GDM1 (cell line): ENCODE results near the gene OSBPL10.
"Not testable (repeated sequence)": the region's sequence is repeated elsewhere in the genome, so short reads cannot be mapped to it uniquely, and the experiment has no call there.

ENCODE experiments used
- DNase-seq: peaks from one replicate; lab custom pipeline; 2025; lab: John Stamatoyannopoulos, UW

Gene OSBPL10

GRCh38 chr3:31699309-31699953, 281.6 kb downstream of the OSBPL10 start:
- DNase-seq = no peak

GRCh38 chr3:31696815-31697548, 284.1 kb downstream of the OSBPL10 start:
- no peak for DNase-seq

GRCh38 chr3:31696009-31696297, 285.1 kb downstream of the OSBPL10 start:
- no peak for DNase-seq

DNA sequence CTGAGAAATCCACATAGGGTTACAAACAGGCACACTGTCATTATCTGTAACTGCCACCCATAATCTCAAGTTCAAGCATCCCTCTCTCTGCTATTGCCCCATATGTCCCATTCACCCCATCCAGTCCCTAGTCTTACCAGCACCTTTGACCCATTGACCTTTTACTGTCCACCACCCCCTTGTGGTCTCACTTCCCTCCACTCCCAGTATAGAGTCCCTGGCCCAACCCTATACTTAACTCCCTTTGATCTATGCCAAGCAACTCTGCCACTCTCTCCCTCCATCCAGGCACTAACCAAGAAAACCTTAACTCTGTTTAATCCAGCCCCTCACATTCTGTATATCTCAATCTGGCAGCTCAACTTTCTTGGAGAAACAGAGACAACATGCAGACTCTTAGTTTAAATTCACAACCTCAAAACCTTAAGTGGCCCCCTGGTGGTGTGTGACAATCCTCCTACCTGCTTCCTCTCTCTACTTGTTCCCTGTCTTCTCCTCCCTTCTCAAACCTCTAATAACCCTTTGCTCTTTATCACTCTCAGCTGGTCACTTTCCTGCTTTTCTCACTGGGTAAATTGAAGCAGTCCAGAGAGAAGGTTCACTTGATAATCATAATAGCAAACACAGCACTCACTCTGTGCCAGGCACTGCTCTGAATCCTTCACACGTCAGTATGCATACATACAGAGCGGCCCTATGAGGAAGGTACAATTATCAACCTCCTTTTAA, 285.6 kb downstream of the OSBPL10 start:
- DNase-seq = no peak

DNA sequence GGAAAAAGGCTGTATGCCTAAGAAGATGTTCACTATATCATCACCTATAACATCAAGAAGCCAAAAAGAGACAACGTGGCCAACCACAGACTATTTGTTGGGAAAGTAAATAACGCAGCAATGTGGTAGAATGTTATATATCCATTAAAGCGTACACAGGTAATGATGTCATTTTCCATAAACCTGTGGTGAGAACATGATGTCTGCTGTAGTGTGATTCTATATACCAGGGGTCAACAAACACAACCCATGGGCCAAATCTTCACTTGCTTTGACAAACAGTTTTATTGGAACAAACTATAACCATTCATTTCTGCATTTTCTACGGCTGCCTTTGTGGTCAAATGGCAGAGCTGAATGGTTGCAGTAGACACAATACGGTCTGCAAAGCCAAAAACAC, 287.7 kb downstream of the OSBPL10 start:
- no peak for DNase-seq

DNA sequence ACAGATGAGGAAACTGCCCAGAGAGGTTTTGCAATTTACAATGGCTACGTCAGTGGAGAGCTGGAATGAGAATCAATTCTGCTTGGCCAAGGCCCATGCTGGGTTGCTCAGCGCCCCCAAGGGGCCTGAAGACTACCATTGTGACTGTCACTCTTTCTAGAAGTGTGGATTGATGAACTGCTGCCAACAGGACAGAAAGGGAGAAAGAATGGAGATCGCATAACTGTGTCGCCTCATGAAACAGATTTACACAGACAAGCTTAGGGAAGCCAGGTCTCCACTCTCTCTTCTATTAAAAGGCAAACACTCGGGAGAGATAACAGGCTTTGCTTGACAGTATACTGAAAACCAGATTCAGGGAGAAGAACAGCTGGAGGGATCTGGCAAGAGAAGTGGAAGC, 288.3 kb downstream of the OSBPL10 start:
- DNase-seq = no peak

- no peak for DNase-seq
These were observed 290.3 kb downstream of the OSBPL10 start for GRCh38 chr3:31690771-31691170.

GRCh38 chr3:31689523-31689922, 291.5 kb downstream of the OSBPL10 start:
- DNase-seq = not testable (repeated sequence)

DNA sequence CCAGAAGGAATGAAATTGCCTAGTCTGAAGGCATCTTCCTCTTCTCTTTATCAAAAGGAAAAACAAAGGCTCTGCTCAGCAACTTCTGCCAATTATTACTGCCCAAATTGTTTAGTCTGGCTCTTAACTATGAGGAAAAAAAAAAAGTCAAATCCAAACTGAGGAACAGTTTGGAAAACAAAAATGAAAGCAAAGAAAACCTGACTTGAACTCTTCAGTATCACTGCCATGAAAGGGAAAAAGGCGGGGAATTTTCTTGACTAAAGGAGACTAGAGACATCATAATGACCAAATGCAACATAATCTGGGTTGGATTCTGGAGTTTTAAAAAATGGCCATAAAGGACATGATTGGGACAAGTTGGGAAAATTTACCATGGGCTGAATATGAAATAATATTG, 292.1 kb downstream of the OSBPL10 start:
- DNase-seq = no peak

- DNase-seq = no peak
These were observed 293.9 kb downstream of the OSBPL10 start for GRCh38 chr3:31687020-31687802.

- no peak for DNase-seq
These were observed 300.8 kb downstream of the OSBPL10 start for GRCh38 chr3:31680072-31680870.

- DNase-seq = no peak
These were observed 304.5 kb downstream of the OSBPL10 start for GRCh38 chr3:31676556-31676955.

DNA sequence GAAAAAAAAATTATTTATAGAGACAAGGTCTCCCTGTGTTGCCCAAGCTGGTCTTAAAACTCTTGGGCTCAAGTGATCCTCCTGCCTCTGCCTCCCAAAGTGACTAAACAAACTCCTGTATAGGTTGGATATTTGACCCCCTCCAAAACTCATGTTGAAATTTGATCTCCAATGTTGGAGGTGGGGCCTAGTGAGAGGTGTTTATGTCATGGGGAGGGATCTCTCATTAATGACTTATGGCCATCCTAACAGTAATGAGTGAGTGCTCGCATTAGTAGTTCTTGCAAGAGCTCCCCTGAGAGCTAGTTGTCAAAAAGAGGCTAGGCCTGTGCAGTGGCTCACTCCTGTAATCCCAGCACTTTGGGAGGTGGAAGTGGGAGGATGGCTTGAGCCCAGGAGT, 307.1 kb downstream of the OSBPL10 start:
- DNase-seq = no peak

DNA sequence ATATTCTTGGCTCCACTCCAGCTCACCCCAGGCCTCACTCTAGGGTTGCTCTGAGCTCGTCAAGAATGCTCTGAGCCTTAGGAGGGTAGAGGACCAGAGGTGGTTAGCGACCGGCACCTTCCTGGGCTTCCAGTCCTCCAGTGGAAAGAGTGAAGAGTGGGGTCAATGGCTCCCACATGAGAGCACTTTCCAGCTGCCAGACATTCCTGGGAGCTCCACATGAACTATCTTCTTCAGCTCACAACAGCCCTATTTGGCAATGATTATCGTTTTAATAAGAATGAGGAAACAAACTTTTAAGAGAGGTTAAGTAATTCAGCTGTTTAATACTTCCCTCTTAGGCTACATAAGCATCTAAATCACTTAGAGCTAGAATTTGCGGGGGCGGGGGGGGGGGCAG, 309.1 kb downstream of the OSBPL10 start:
- no peak for DNase-seq

GRCh38 chr3:31671451-31671850, 309.6 kb downstream of the OSBPL10 start:
- DNase-seq = no peak

GRCh38 chr3:31670722-31671121, 310.3 kb downstream of the OSBPL10 start:
- DNase-seq = no peak

GRCh38 chr3:31670136-31670535, 310.9 kb downstream of the OSBPL10 start:
- no peak for DNase-seq

GRCh38 chr3:31668242-31668641, 312.8 kb downstream of the OSBPL10 start:
- DNase-seq = no peak

DNA sequence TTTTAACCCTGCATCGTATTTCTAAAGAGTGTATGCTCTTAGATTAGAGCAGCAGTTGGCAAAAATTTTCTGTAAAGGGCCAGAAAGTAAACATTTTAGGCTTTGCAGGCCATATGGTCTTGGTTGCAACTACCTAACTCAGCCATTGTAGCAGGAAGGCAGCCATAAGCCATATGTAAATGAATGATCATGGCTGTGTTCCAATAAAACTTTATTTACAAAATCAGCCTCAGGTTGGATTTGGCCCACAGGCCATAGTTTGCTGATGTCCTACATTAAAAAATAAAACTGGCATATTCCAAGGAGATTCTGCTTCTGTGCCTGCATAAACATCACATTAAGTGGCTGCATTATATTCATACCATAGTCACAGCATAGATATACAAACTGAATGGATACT, 313.5 kb downstream of the OSBPL10 start:
- no peak for DNase-seq

GRCh38 chr3:31664031-31664430, 317.0 kb downstream of the OSBPL10 start:
- no peak for DNase-seq

DNA sequence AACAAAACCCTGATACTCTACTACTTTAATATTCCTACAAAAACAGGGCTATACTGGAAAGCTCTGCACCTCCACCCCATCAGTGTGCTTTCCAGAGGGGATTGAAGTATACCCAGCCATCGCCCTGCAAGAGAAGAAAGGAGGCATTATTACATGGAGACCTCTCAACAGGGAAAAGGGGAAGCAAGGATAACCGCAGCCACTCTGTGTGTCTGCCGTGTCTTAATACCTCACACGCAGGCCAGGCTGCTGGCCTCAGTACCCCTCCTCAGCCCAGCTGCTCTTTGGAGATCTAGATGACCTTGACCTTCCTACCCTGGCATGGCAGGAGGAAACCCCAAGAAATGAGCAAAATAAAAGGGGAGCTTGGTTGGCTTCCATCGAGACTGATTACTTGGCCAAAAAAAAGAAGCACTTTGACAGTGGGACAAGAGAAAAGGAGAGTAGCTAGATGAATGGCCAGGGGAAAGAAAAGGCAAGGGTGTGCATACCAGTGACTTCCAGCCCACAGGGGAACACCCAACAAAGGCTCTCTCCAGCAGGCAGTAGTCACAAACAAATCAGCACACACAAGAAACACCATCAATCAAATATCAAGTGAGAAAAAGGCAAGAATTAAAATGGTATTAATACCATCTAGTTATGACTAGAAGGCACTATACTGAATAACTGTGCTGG, 318.9 kb downstream of the OSBPL10 start:
- no peak for DNase-seq
